ENCODE measurements around the gene GPR15. TPM values are rescaled to one million over a fixed set of nuclear protein-coding genes. Genes with fewer than 3 reads are reported as not detected.

GPR15 gene
- total RNA-seq, 1 experiment from 2014 or later = not detected

GRCh38 chr3:98581474-98581873 lies 49.7 kb downstream of the GPR15 start (continued):
- TF ChIP-seq ARID4B (CRISPR knock-in tag; IDR thresholded peaks at IDR 0.05; ENCODE audit: borderline replicate concordance) = no peak
- TF ChIP-seq NR3C1 (CRISPR knock-in tag; conservative IDR thresholded peaks at IDR 0.05; ENCODE audit: low read depth) = no peak
- TF ChIP-seq STAT6 (CRISPR knock-in tag; conservative IDR thresholded peaks at IDR 0.05; ENCODE audit: low read depth) = no peak
- TF ChIP-seq NFATC4 (CRISPR knock-in tag; IDR thresholded peaks at IDR 0.05) = no peak
- no peak for TF ChIP-seq IRF2 (CRISPR knock-in tag; IDR thresholded peaks at IDR 0.05; ENCODE audit: borderline replicate concordance, low read depth)

- no peaks in the 10 kb centered on the region for H3K9me3 Mint-ChIP-seq
- ChIA-PET POLR2A (no interaction called here), CTCF (no interaction called here)
- H3K27me3 Mint-ChIP-seq (ENCODE audit: low read depth) = no peaks in the 10 kb centered on the region
- ATAC-seq (no peak), DNase-seq (ENCODE audit: low spot score) (no peak)
- TF ChIP-seq ZNF317 (CRISPR knock-in tag; IDR thresholded peaks at IDR 0.05; ENCODE audit: borderline replicate concordance, low read depth) (no peak), ZNF232 (CRISPR knock-in tag; IDR thresholded peaks at IDR 0.05) (no peak), NR2C2 (CRISPR knock-in tag; IDR thresholded peaks at IDR 0.05) (no peak), OVOL2 (CRISPR knock-in tag; IDR thresholded peaks at IDR 0.05; ENCODE audit: borderline replicate concordance) (no peak), JAZF1 (CRISPR knock-in tag; IDR thresholded peaks at IDR 0.05) (no peak), E2F5 (CRISPR knock-in tag; IDR thresholded peaks at IDR 0.05) (no peak), RELA (CRISPR knock-in tag; IDR thresholded peaks at IDR 0.05; ENCODE audit: borderline replicate concordance) (no peak), MAX (CRISPR knock-in tag; IDR thresholded peaks at IDR 0.05) (no peak), ESRRA (CRISPR knock-in tag; IDR thresholded peaks at IDR 0.05; ENCODE audit: borderline replicate concordance) (no peak), ZNF425 (CRISPR knock-in tag; conservative IDR thresholded peaks at IDR 0.05) (no peak), ZNF671 (CRISPR knock-in tag; IDR thresholded peaks at IDR 0.05) (no peak), CREM (CRISPR knock-in tag; IDR thresholded peaks at IDR 0.05) (no peak), STAT6 (CRISPR knock-in tag; conservative IDR thresholded peaks at IDR 0.05; ENCODE audit: low read depth) (no peak), IRF1 (CRISPR knock-in tag; IDR thresholded peaks at IDR 0.05) (no peak), FOXJ3 (CRISPR knock-in tag; IDR thresholded peaks at IDR 0.05; ENCODE audit: borderline replicate concordance) (no peak), GRHL2 (CRISPR knock-in tag; IDR thresholded peaks at IDR 0.05; ENCODE audit: insufficient replicate concordance, severe bottlenecking) (no peak), SP1 (CRISPR knock-in tag; conservative IDR thresholded peaks at IDR 0.05) (no peak)
- H3K4me3 Mint-ChIP-seq = no peak overlapping the region
- no peak overlapping the region for H3K27ac Mint-ChIP-seq
- H3K4me1 Mint-ChIP-seq = peaks cover 5% of the 10 kb centered on the region
- H3K36me3 Mint-ChIP-seq = peaks cover 72% of the 10 kb centered on the region
These were observed 50.3 kb downstream of the GPR15 start for GRCh38 chr3:98582042-98582441.

Measured in WTC11 (cell line).